T-helper 1 cell (primary cell): Measurements from ENCODE around the gene CCM2L.
A peak's percentile ranks its signal among the peaks of the same experiment; 100 is the strongest.
"Not testable (repeated sequence)": the region's sequence is repeated elsewhere in the genome, so short reads cannot be mapped to it uniquely, and the experiment has no call there.

Experiments
- DNase-seq, 5 donors: peaks; one replicate each; pipeline ENCODE4 v3.0.0-alpha.2; 2012 to 2020

The CCM2L gene

DNA sequence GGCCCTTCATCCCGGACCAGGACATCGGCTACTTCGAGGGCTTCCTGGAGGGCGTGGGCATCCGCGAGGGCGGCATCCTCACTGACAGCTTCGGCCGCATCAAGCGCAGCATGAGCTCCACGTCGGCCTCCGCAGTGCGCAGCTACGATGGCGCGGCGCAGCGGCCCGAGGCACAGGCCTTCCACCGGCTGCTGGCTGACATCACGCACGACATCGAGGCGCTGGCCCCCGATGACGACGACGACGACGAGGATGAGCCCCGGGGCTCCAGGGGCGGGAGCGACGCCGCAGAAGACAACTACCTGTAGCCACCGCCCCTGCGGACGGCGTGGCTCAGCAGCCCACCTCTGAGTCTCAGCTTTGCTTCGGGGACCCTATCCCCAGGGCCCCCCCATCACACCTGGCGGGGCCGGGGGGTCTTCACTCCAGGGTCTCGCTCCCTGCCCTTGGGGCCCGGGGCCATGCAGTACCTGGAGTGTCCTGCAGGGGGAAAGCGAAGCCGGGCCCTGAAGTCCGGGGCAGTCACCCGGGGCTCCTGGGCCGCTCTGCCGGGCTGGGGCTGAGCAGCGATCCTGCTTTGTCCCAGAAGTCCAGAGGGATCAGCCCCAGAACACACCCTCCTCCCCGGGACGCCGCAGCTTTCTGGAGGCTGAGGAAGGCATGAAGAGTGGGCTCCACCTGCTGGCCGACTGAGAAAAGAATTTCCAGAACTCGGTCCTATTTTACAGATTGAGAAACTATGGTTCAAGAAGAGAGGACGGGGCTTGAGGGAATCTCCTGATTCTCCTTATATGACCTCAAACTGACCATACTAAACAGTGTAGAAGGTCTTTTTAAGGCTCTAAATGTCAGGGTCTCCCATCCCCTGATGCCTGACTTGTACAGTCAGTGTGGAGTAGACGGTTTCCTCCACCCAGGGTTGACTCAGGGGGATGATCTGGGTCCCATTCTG lies 21.0 kb downstream of the CCM2L start:
- DNase-seq, result peak in 4 of 5 donors; percentile 32 to 48 (median 36)

DNA sequence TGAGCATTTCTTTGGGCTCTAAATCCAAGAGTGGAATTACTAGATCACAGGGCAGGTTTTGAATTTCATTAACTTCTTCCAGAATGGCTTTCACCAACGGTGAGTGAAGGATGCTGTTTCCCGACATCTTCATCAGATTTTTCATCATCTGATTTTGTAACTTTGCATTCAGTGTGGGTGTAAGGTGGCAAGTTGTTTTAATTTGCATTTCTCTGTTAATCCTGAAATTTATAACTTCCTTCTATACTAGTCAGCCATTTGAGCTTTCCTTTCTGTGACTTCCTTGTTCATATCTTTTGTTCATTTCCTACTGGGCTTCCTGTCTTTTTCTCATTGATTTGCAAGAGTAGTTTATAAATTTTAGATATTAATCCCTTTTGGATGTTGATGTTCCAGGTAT lies 23.1 kb downstream of the CCM2L start:
- DNase-seq, result no peak

DNA sequence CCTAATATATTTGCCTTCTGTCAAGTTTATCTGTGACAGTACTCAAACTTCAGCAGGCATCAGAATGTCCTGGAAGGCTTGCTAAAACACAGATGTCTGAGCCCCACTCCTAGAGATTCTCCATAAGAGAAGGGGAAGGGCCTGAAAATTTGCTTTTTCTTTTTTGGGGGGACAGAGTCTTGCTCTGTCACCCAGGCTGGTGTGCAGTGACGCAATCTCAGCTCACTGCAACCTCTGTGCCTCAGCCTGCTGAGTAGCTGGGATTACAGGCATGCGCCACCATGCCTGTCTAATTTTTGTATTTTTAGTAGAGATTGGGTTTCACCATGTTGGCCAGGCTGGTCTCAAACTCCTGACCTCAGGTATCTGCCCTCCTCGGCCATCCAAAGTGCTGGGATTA lies 23.5 kb downstream of the CCM2L start:
- DNase-seq, result not testable (repeated sequence)

DNA sequence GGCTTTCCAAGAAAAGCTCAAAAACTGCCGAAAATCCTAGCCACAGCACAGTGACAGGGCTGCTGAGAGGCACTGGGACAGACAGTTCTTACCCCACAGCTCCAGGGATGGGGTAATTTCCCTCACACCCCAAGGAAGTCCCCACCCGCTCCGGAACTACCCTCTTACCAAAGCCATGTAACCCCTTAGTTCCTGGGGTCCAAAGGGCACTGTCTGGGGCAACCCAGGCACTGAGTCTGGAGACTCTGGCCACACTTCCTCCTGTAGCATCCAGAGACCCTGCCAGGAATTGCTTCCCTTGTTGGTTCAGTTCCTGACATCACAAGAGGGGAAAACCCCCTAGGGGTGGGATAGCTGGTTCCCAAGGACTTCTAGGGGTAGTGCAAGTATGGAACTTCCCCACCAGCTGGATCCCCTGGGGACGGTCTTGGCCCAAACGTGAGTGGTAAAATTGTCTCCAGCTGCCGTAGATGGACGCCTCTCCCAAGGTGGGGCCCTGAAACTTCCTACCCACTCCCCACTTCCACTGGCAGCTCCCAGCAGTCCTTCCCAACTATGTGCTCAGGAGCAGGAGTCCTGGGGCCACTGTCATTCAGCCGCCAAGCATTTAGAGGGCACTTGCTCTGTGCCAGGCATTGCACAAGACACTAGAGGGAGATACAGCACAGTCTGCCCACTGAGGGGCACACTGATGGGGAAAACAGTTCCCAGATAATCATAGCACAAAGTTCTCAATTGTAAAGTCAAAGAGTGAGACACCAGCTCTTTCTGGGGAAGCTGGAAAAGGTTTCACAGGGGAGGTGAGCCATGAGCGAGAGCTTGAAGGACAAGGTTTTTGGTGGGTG lies 24.6 kb downstream of the CCM2L start:
- no peak for DNase-seq

DNA sequence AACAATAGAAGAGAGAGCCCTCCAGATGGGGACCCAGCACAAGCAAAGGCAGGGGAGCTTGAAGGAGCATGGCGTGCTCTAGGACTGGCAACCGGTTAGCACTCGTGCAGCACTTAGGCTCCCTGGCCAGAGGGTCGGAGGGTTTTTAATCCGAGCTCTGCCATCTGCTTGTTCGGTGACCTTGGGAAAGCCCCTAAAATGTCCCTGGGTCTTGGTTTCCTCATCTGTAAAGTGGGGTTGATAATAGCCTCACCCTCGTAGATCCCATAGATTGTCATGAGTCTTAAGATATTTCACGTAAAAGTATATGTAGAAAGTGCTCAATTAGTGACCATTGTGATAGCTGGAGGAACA lies 25.2 kb downstream of the CCM2L start:
- DNase-seq, result no peak

DNA sequence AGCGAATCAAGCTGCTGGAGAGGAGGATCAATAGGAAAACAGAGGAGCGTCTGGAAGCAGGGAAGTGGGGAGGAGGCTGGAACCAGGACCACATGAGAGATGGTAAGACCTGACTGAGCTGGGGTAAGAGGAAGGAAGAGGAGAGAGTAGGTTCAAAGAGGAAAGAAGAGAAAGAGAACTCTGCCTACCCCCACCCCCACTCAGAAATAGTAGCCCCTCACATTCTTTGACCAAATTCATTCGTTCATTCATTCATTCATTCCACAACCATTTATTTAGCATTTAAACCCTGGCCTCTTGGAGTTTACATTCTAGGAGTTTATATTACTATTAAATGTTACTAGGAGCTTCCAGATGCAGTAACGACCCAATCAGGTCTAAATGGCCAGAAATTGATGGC lies 26.0 kb downstream of the CCM2L start:
- no peak for DNase-seq

DNA sequence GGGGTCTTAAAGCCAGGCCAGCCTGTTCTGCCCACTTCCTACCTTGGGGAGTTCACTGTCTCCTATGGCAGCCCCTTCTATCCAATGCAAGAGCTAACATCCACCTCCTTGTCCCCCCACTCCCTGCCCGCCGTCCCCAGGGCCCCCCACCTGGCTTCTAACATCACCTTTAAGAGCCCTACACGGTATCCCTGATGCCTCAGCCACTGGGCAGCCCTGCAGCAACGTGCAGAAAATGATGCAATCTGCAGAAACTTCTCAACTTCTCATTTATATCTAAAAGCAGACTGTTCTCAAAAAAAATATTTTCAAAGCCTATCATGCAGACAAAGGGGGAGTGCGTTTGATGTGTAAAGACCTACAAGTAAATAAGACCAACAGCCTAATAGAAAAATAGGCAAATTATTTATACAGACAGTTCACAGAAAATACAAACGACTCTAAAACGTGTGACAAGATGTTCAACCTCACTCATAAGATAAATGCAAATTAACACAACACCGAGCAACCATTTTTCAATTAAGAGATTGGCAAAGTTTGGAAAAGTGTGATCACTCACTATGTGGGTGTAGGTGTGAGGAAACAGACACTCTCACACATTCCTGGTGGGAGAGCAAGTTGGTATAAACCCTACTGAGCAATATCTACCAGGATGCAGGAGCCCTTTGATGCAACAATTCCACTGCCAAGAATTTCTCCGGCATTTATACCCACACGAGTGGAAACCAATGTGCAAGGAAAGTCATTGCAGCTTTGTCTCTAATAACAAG lies 26.7 kb downstream of the CCM2L start:
- peak in 1 of 5 donors; percentile 23 for DNase-seq

DNA sequence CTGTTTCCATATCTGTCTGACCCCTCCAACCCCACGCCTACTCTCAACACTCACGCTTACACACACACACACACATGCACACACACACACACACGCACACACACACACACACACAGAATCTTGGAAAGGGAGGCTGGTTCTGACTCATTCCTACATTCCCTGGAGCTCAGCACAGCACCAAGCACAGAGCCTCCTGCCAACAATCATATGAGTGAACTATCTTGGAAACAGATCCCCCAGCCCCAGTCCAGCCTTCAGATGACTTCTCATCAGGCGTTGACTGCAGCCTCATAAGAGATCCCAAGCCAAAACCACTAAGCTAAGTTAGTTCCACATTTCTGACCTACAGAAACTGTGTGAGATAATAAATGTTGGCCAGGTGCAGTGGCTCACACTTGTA lies 27.7 kb downstream of the CCM2L start:
- no peak for DNase-seq

DNA sequence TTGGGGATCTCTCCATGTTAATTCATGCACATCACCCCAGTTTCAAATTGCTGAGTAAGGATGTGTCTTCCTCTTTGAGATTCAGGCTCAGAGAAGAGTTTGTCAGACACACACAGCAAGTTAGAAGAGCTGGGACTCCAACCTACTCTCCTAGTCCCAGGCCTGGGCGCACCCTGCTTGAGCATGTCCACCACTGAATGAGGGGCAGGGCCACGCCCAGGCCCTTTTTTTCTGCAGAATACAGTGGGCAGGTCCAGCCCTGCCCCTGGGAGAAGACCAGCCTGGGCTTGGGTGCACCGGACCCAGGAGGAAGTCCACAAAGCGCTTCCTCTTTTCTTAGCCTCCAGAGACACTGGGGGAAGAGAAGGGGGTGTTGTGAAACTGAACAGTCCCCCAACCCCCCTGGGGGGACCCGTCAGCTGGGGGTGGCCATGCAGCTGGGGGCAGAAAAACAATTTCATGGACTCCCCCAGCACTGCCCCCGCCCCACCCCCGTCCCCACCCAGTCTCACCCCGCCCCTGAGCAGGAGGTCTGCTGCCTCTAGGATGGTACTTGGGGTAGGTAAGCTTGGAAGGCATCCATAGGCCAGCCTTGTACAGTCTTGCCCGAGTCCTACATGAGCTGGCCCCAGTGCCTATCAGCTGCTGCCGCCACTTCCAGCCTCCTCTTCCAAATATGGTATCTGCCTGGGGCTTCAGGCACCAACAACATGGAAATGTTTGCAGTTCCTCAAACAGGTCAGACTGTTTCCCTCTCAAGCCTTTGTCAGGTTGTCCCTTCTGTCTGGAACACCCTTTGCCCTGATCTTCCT lies 30.1 kb downstream of the CCM2L start:
- DNase-seq, result no peak

DNA sequence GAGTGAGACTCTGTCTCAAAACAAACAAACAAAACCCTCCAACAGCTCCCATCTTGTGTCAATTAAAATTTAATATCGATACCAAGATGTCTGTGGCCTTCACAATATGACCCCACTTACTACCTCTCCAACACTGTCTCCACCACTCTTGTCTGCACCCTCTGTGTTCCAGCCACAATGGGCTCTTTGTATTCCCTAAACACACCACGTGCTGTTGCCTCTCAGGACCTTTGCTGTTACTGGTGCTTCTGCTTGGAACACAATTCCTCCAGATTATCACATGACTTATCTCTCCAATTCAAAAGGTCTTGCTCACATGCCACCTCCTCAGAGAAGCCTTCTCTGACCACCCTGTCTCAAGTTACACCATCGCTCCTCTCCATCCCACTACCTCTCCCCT lies 35.8 kb downstream of the CCM2L start:
- DNase-seq, result no peak

DNA sequence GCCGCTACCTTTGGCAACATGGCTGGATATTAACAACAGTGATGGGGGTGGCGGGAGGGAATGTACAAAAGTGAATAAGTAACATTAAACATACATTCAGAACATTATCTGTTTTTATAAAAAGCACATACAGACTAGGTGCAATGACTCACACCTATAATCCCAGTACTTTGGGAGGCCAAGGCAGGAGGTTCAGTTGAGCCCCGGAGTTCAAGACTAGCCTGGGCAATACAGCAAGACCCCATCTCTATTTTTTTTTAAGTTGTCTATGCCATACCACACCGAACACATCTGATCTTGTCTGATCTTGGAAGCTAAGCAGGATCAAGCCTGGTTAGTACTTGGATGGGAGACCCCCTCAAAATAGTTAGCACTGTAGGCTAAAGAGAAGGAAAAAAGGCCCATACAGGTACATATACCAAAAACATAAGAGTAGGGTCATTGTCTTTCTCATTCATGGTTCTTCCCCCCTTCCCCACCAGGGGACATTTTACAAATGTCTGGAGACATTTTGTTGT lies 40.1 kb downstream of the CCM2L start:
- no peak for DNase-seq

DNA sequence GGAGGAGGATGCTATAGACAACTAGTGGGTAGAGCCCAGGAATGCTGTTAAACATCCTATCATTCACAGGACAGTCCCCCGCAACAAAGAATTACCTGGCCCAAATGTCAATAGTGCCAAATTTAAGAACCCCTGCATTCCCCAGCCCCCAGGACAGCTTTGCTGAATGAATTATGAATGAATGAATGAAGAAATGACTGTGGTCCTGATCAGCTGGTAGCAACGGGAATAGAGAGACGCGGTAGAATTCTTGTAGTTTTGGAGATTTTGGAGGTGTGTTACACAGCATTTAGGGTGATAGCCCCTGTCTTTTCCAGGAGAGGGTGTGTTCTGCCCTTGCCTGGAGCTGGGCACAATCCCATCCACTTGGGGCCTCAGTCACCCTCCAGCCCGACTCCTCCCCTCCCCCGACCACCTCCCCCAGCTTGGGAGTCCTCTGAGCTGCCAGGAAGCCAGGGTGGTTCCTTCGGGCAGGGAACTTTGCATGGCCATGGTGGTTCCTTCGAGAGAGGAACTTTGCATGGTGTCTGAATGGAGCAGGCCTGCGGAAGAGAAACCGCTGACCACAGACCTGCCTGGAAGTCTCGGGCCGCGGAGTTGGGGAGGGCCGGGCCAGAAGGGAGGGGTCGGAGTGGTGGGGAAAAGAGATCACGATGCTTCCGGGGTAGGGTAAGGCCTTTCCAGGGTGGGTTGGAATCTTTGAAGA lies 40.8 kb downstream of the CCM2L start:
- DNase-seq, result no peak

DNA sequence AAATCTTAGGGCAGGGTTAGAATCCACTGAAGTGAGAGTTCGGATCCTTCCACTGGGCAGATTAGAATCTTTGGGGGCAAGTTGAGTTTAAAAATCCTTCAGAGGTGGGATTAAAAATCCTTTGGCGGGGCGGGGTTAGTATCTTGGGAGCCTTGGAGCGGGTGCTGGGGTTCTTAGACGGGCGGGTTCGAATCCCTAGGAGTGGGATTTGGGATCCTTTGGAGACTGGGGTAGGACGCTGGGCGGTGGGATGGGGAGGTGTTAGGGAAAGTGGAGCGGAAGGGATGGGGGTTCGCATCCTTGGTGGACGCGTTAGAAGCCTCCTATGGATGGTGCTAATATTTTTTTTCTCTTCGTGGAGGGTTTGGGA lies 41.5 kb downstream of the CCM2L start:
- DNase-seq, result no peak

DNA sequence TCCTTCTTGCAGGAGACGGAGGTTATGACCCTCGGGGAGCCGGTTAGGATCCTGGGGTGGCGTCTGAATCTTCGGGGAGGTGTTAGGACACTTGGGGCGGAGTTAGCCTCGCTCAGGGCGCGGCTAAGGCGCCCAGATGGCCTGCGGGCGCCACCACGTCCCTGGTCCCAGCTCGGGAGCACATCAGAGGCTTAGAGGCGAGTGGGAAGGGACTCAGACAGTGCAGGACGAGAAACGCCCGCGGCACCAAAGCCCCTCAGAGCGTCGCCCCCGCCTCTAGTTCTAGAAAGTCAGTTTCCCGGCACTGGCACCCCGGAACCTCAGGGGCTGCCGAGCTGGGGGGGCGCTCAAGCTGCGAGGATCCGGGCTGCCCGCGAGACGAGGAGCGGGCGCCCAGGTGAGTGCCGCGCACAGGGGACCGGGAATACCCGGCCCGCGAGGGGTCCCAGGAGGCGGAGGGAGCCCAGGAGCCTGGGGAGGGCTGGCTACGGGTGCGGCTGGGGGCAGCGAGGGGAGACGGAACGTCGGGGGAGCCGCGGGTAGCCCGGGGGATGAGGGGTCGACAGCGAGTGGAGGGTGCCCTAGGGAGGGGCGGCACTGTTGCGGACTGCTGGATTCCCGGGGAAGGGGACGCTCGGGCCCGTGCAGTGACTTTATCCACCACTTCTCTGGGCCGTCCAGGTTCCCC lies 42.0 kb downstream of the CCM2L start, which contains the start of gene HCK:
Gene HCK, plus strand, starts transcription at position 153 of the 688 bp plus-strand sequence.
- DNase-seq, result no peak

DNA sequence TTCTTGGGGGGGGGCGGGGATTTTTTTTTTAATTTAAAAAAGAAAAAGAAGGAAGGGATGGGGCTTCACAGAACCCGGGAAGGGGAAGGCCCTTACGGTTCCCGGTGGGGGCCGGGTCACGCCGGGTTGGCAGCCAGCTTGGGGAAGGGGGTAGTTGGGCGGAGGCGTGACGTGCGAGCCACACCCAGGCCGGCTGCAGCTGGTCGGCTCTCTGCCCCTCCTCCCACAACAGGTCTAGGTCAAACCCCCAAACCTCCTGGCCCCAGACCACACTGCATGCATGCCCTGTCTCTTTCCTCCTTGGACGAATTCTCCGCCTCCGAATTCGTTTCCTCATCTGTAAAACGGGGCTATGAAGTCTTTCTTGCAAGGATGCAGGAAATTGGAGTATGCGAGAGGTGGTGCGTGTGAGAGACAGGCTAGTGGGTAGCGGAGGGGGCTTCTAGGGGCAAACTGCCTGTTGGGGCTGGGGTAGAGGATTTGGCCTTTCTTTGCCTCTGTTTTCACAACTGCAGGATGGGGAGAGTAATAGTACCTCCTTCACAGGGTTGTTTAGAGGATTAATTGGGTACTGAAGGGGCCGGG lies 42.6 kb downstream of the CCM2L start:
- DNase-seq, result no peak

DNA sequence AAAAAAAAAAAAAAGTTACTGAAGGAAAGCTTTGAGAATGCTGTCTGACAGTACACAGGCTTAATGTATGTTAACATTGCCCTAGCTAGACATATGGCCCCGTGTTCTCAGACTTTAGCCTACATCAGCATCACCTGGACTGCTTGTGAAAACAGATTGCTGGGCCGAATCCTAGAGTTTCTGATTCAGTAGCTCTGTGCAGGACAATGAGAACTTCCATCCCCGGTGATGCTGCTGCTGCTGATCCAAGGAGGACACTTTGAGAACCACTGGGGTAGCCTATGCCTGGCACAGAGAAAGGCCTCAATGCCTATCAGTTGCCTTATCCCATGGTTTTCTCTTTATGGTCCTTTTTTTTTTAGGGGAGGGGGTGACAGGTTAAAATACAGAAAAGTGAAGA lies 43.4 kb downstream of the CCM2L start:
- no peak for DNase-seq

DNA sequence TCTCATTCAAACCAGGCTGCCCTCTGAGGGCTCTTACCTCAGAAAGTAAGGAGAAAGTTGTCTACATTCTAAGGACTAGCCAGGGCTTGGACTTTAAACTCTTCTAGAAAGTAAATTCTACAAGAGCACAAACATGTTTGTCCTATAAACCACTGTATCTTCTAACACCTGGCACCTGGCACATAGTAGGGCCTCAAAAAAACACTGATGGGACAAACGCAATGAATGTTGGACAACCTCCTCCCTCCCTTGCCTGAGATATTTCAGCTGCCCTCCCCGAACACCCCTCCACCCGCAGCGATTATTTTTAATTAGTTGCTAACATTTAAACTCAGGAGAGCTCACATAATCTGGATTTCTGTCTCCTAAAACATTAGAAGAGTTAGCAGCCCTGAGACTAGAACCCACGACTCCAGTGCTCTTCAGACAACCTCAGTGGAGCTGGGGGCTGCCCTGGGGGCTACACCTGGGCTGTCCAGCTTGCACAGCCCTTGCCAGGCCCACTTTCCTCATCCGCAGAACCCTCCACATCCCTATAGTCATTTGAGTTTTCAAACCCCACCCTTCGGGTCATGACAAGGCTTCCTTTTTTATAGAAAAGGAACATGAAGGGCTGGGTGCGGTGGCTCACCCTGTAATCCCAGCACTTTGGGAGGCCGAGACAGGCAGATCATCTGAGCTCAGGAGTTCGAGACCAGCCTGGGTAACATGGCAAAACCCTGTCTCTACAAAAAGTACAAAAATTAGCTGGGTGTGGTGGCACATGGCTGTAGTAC lies 46.7 kb downstream of the CCM2L start:
- no peak for DNase-seq

DNA sequence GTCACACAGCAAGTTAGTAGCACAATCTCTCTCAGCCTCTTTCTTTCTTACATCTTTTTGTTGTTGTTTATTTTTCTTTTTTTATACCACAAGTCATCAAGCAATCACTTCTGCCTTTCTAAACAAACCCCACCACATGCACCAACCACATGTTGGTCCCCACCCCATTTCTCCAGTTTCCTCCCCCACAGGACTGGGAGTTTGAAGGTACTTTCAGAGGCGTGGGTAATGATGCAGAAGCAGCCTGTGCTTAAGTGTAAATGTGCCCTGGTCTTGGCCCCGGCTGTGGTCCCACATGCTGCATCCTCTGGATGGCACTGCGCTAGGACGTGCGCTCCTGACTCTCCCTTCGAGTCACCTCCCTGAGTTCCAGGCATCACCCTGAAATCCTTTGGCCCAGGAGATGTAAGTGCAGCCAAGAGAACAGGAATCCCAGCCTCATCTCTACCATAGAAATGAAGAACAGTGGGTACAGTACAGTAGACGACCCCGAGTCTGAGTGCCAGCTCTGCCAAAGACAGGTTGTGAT lies 47.5 kb downstream of the CCM2L start:
- DNase-seq, result no peak

DNA sequence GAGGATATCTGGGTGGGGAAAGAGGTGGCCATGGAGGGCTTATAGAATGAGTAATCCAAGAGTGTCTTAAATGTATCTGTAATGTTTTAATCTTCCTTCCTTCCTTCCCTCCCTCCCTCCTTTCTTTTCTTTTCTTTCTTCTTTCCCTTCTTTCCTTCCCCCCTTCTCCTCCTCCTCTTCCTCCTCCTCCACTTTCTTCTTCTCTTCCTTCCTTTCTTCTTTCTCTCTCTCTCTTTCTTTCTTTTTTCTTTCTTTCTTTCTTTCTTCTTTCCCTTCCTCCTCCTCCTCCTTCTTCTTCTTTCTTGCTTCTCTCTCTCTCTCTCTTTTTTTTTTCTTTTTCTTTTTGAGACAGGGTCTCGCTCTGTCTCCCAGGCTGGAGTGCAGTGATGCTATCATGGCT lies 49.0 kb downstream of the CCM2L start:
- DNase-seq, result no peak
